Activated T-cell treated with anti-CD3 and anti-CD28 coated beads, Interleukin-2, amount 50 U/mL, for 48 hours (primary cell): ENCODE measurements around the gene ZNF496.
"Not testable (repeated sequence)": the region's sequence is repeated elsewhere in the genome, so short reads cannot be mapped to it uniquely, and the experiment has no call there.

Experiments used
- DNase-seq, 2 experiments: peaks; one replicate each; pipeline ENCODE4 v3.0.0-alpha.2; 2020

The ZNF496 gene

GRCh38 chr1:247291833-247292561, 39.7 kb downstream of the ZNF496 start:
- no peak for DNase-seq

GRCh38 chr1:247291161-247291560, 40.5 kb downstream of the ZNF496 start:
- DNase-seq: no peak

GRCh38 chr1:247290576-247290975, 41.1 kb downstream of the ZNF496 start:
- no peak for DNase-seq

GRCh38 chr1:247289274-247289892, 42.3 kb downstream of the ZNF496 start:
- not testable (repeated sequence) for DNase-seq

GRCh38 chr1:247288341-247288740, 43.3 kb downstream of the ZNF496 start:
- DNase-seq: no peak

- peak in 1 of 2 experiments; percentile 12 for DNase-seq
Measured at GRCh38 chr1:247287460-247287859, 44.2 kb downstream of the ZNF496 start.

GRCh38 chr1:247286134-247286670, 45.5 kb downstream of the ZNF496 start:
- DNase-seq: peak in 1 of 2 experiments; percentile 3

- no peak for DNase-seq
Measured at GRCh38 chr1:247281001-247281574, 50.6 kb downstream of the ZNF496 start.

GRCh38 chr1:247277191-247277590, 54.5 kb downstream of the ZNF496 start:
- DNase-seq: no peak

GRCh38 chr1:247274605-247275256, 56.9 kb downstream of the ZNF496 start:
- no peak for DNase-seq

- DNase-seq: no peak
Measured at GRCh38 chr1:247273013-247273412, 58.7 kb downstream of the ZNF496 start.

GRCh38 chr1:247270003-247270402, 61.7 kb downstream of the ZNF496 start:
- no peak for DNase-seq

GRCh38 chr1:247269133-247269532, 62.5 kb downstream of the ZNF496 start:
- no peak for DNase-seq

GRCh38 chr1:247268390-247269045, 63.1 kb downstream of the ZNF496 start:
- DNase-seq: no peak

- no peak for DNase-seq
Measured at GRCh38 chr1:247266053-247266452, 65.6 kb downstream of the ZNF496 start.

GRCh38 chr1:247255772-247256171, 75.9 kb downstream of the ZNF496 start, which contains the start of gene VN1R5:
Gene VN1R5, plus strand, starts transcription at chr1:247256072.
- DNase-seq: not testable (repeated sequence)

GRCh38 chr1:247247568-247247967, 84.1 kb downstream of the ZNF496 start:
- DNase-seq: no peak
